GM18858 (cell line): ENCODE results near the gene FHOD3.
"Not testable (repeated sequence)": the region's sequence is repeated elsewhere in the genome, so short reads cannot be mapped to it uniquely, and the experiment has no call there.

ENCODE experiments used
- ATAC-seq: cut with Tn5 transposase; IDR thresholded peaks from one replicate; pipeline ENCODE4 v1.9.1; 2021; ENCODE audit not compliant: unreplicated experiment

The FHOD3 gene

GRCh38 chr18:36535202-36535935 lies 237.9 kb downstream of the FHOD3 start:
- ATAC-seq, result no peak

DNA sequence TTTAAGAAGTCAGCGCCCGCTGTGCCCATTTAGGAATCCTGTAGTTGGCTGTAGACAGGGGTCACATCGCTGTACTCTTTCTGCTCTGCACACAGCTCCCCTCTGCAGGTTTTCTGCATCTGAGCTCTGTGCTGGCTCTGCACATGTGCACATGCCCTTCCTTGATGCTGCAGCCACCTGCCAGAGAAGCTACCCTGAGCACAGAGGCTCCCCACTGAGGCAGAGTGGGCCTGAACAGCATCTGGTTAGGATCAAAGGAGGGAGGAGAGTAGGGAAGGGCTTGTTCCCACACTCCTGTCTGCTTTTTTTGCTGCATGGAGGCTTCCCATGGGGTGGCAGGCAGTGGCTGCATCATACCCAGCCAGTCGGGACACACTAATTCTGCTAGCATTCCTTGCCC lies 238.9 kb downstream of the FHOD3 start:
- ATAC-seq, result no peak

GRCh38 chr18:36537289-36537688 lies 239.8 kb downstream of the FHOD3 start:
- no peak for ATAC-seq

DNA sequence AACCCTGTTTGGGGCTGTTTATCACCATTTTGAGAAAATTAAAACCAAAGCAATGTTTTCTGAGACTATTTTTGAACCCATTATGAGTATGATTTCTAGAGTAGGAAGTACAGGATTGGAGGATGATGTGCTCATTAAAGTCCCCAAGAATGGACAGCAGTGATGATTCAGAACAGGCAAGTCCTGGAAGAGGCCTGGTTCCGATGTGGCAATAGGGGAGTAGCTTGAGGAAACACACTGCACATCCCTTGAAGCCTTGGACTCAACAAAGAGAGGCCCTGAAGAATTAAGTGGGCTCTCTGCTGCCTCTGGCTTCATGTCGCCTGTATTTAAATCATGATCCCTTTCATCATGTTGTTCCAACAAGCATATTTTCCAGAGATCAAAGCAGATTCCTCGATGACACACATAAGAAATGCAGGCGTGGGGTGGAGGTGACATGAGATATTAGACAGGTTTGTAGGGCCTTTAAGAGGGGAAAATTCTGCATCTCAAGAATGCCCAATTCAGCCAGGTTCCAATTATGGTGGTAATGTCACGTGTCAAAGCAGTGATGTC lies 242.2 kb downstream of the FHOD3 start:
- ATAC-seq, result no peak

DNA sequence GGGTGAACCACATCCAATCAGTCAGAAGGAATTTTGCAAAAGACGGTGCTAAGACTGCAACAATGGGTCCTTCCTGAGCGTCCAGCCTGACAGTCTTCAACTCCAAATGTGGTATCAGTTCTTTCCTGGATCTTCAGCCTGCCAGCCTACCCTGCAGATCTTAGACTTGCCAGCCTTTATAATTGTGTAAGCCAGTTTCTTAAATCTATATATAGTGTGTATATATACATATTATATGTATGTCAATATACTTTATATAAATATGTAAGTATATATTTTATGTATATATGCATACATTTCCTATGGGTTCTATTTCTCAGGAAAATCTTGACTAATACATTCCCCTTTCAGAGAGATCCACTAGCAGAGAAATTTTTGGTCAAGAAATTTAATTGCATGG lies 245.5 kb downstream of the FHOD3 start:
- ATAC-seq, result no peak

GRCh38 chr18:36543991-36544725 lies 246.6 kb downstream of the FHOD3 start:
- no peak for ATAC-seq

DNA sequence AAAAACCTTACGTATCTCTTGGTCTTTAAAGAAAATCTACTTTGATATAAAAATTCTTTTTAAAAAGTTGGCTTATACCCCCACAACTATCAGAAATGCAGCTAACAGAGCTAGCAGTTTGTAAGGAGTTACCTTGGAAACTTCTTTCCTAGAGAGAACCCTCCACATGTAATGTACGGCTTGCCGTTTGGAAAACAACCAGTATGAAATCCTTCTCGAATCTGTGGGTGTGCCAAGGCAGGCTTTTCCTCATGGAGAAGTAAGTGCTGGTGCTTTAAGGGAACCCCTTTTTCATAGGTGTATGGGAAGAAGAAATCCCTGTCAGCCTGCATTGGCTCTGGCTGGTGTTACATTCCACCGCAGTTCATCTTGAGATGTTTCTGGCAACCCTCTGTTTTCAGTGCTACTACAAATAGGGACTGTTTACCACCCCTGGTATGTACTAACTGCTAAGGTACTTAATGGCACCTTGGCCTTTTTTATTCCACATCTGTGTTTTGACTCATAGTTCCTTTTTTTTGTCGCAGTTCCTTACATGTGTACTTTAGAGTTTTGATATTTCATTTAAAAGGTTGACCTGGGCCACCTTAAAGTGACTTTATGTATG lies 248.4 kb downstream of the FHOD3 start:
- no peak for ATAC-seq

DNA sequence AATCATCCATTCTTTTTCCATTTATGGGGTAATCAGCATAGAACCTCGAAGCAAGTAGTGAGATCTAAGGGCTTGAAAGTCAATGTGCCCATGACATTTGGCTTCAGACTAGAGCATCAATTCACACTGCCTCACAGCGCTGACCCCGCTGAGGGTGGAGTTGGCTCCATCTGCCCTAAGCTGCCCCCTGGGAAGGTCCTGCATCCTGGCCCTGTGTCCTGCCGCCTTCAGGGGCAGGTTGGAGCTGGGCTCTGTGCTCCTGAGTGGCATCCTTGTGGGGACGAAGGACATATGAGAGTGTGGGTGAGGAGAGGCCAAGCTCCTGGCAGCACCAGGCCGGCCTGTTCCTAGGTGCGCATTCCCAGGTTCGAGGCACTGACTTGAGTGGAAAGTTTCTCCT lies 249.4 kb downstream of the FHOD3 start:
- ATAC-seq, result no peak

GRCh38 chr18:36547544-36547943 lies 250.0 kb downstream of the FHOD3 start:
- ATAC-seq, result no peak

DNA sequence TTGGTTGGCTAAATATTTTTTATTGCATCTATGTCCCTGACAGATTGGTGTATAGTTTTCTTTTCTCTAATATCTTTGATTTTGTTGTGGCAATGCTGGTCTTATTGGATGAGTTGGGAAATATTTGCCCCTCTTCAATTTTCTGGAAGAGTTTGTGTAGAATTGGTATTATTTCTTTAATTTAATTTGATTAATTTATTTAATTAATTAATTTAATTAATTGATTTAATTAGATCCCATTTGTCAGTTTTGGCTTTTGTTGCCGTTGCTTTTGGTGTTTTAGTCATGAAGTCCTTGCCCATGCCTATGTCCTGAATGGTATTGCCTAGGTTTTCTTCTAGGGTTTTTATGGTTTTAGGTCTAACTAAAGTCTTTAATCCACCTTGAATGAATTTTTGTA lies 253.8 kb downstream of the FHOD3 start:
- not testable (repeated sequence) for ATAC-seq

- ATAC-seq, result no peak
Observed at GRCh38 chr18:36558234-36558633, 260.7 kb downstream of the FHOD3 start.

- ATAC-seq, result no peak
Observed at GRCh38 chr18:36559149-36559857, 261.8 kb downstream of the FHOD3 start.

DNA sequence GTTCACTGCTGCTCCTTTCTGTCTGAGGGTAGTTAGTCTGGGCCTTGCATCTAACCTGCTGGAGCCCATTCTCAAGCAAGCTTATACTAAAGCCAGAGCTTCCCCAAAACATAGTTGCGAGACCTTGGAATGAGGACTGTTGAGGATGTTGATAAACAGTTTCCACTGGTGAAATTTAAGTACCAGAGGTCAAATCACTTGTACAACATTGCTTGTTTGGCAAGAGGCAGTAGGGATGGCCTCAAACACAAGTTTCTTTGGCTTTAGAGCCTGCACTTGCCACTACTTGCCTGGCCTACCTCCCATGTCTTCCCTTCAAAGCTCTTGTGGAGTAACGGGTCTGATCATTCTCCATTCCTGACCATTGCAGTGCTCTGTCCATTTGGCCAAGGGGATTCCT lies 262.7 kb downstream of the FHOD3 start:
- no peak for ATAC-seq

GRCh38 chr18:36561046-36561445 lies 263.5 kb downstream of the FHOD3 start:
- no peak for ATAC-seq

GRCh38 chr18:36564841-36565240 lies 267.3 kb downstream of the FHOD3 start:
- ATAC-seq, result no peak

- no peak for ATAC-seq
Observed at GRCh38 chr18:36567800-36568199, 270.3 kb downstream of the FHOD3 start.

DNA sequence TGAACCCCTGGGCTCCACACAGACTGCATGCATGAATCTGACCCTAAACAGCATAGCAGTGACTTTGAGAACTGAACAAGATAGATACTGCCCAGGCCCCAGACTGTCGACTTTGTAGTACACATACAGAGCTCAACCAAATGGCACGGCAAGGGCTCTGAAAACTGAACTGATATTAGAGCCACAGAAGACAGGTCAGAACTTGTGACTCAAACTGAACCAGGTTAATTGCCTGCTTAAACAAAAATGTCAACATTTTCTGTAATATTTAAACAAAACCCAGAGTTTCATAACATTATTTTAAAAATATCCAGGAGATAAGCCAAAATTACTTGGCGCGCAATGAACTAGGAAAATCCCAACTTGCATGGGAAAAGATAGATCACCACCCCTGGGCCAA lies 271.0 kb downstream of the FHOD3 start:
- no peak for ATAC-seq

GRCh38 chr18:36572135-36572856 lies 274.8 kb downstream of the FHOD3 start:
- ATAC-seq, result no peak

- no peak for ATAC-seq
Observed at GRCh38 chr18:36576339-36576738, 278.8 kb downstream of the FHOD3 start.

DNA sequence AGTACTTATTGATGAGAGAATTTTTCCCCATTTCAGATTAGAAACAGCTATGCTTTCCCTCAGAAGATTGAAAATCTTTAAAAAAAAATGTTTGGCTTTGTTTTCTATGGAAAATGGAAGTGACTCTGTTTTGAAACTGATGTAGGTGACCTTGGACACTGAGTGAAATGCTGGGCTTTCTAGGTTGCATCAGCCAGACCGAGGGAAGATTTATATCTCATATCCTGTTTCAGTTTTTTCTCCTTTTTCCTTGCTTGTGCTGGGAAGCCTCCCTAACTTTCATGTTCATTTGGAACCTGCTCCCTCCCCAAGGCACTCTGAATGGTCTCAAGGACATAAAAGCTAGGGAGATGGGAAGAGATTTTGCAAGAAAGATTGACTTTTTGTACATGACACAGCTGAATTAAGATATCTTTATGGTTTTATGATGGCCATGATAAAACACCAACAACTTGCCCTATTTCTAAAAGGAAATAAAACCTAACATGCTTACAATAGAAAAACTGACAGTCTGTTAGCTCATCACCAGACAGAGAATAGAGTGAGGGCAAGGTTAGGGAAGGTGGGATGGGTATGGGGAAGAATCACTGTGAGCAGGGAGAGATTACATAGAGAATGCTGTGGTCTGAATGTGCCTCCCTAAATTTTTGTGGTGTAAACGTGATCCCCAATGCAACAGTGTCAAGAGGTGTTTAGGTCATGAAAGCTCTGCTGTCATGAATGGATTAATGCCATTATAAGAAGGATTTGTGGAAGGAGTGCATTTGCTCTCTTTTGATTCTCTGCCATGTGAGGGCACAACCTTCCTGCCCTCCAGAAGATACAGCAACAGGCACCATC lies 281.6 kb downstream of the FHOD3 start:
- no peak for ATAC-seq
